ENCODE data around the gene LRRC57.

DNA sequence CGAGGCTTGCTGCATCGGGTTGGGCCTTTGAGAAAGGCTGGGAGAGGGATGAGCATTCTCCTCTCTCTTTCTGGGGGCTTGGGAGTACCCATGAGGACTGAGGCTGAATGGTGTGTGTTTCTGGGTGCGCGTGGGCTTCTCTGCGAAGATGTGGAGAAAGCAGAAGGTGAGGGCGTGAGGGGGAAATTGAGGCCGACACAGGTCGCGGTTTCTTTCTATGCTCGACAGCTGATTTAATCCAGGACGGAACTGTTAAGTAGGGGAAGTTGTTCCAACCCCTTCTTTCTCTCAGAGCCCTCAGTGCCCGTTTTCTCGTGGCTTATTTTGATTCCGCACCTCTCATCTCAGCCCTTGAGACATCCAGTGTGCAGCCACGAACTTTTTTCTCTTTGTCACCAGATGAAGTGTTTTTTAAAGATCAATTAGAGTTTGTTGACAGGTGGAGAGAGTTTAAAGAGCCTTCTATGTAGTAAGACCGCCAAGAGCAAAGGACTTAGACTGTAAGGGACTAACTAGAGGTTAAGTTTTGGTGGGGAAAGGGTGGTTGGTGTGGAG lies 27.5 kb upstream of the LRRC57 start:
- TF ChIP-seq, protein P1, sequence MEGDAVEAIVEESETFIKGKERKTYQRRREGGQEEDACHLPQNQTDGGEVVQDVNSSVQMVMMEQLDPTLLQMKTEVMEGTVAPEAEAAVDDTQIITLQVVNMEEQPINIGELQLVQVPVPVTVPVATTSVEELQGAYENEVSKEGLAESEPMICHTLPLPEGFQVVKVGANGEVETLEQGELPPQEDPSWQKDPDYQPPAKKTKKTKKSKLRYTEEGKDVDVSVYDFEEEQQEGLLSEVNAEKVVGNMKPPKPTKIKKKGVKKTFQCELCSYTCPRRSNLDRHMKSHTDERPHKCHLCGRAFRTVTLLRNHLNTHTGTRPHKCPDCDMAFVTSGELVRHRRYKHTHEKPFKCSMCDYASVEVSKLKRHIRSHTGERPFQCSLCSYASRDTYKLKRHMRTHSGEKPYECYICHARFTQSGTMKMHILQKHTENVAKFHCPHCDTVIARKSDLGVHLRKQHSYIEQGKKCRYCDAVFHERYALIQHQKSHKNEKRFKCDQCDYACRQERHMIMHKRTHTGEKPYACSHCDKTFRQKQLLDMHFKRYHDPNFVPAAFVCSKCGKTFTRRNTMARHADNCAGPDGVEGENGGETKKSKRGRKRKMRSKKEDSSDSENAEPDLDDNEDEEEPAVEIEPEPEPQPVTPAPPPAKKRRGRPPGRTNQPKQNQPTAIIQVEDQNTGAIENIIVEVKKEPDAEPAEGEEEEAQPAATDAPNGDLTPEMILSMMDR (IDR thresholded peaks at IDR 0.05): no peak
- TF ChIP-seq POLR2A (IDR thresholded peaks at IDR 0.05): no peak
